HEK293 (cell line): ENCODE data around the gene STX2.
A peak's percentile ranks its signal among the peaks of the same experiment; 100 is the strongest.

Experiments
- CTCF ChIA-PET: fragments of 350-600 bp; formaldehyde crosslinking; extraction: SDS; loops from one replicate; lab custom pipeline; 2021; ENCODE audit warnings: antibody characterized with exemption; lab: Yijun Ruan, JAX
- POLR2A ChIA-PET: fragments of 300-600 bp; formaldehyde crosslinking; extraction: SDS; loops from one replicate; lab custom pipeline; 2020; ENCODE audit warnings: antibody characterized with exemption, inconsistent platforms; lab: Yijun Ruan, JAX
- H3K27ac ChIP-seq: fragments of 200-500 bp; sonication (Bioruptor generic); 2 replicates; pipeline ENCODE4 v1.5.1; 2014; ENCODE audit warnings: low read depth, low read length, control low read depth, inconsistent platforms; ENCODE audit errors: extremely low read depth
- H3K36me3 ChIP-seq, 2 experiments: fragments of 200-500 bp in 1 of 2; sonication (Bioruptor generic) in 1 of 2; 1 replicate in 1 of 2; 2 replicates in 1 of 2; pipeline ENCODE4 v1.5.1; 2014 to 2017; ENCODE audit warnings: inconsistent platforms in 2 of 2, low read length in 2 of 2; ENCODE audit not compliant: control insufficient read depth in 2 of 2, insufficient read depth in 1 of 2
- H3K4me1 ChIP-seq: fragments of 200-500 bp; sonication (Bioruptor generic); 2 replicates; pipeline ENCODE4 v1.5.1; 2014; ENCODE audit warnings: mild to moderate bottlenecking, low read length, inconsistent platforms; ENCODE audit not compliant: control insufficient read depth, insufficient read depth
- H3K4me3 ChIP-seq: 2 replicates; pipeline ENCODE4 v1.5.1; 2011; ENCODE audit warnings: low read depth, mild to moderate bottlenecking, control low read depth, low read length, moderate library complexity
- H3K9me3 ChIP-seq: fragments of 200-500 bp; sonication (Bioruptor generic); 2 replicates; pipeline ENCODE4 v1.5.1; 2014; ENCODE audit warnings: low read depth, low read length, inconsistent platforms; ENCODE audit not compliant: control insufficient read depth, insufficient read depth
- BCL11A ChIP-seq: fragments of 450-650 bp; formaldehyde crosslinking; IDR thresholded peaks from 2 replicates; pipeline ENCODE4 v1.5.1; 2016; ENCODE audit warnings: low read depth, missing biosample characterization, missing genetic modification characterization
- CTCF ChIP-seq: fragments of 450-650 bp; formaldehyde crosslinking; IDR thresholded peaks from 2 replicates; pipeline ENCODE4 v1.5.1; 2016; ENCODE audit warnings: missing biosample characterization, missing genetic modification characterization
- GLIS2 ChIP-seq: fragments of 450-650 bp; formaldehyde crosslinking; IDR thresholded peaks from 2 replicates; pipeline ENCODE4 v1.5.1; 2016; ENCODE audit warnings: missing biosample characterization, missing genetic modification characterization
- MZF1 ChIP-seq: fragments of 450-650 bp; formaldehyde crosslinking; IDR thresholded peaks from 2 replicates; pipeline ENCODE4 v1.5.1; 2017; ENCODE audit warnings: missing biosample characterization, missing genetic modification characterization, borderline replicate concordance
- PBX3 ChIP-seq: sonication (generic); formaldehyde crosslinking; IDR thresholded peaks from 2 replicates; pipeline ENCODE4 v1.8.1; 2022; ENCODE audit warnings: mild to moderate bottlenecking, moderate library complexity, missing genetic modification reagents
- PRDM10 ChIP-seq: fragments of 450-650 bp; formaldehyde crosslinking; IDR thresholded peaks from 2 replicates; pipeline ENCODE4 v1.5.1; 2016; ENCODE audit warnings: missing biosample characterization, missing genetic modification characterization
- ZBTB48 ChIP-seq: fragments of 450-650 bp; formaldehyde crosslinking; IDR thresholded peaks from 2 replicates; pipeline ENCODE4 v1.5.1; 2016; ENCODE audit warnings: missing biosample characterization, missing genetic modification characterization
- ZFHX2 ChIP-seq: fragments of 450-650 bp; formaldehyde crosslinking; conservative IDR thresholded peaks from 2 replicates; pipeline ENCODE4 v1.5.1; 2016; ENCODE audit warnings: missing biosample characterization, missing genetic modification characterization
- ZFP37 ChIP-seq: fragments of 450-650 bp; formaldehyde crosslinking; IDR thresholded peaks from 2 replicates; pipeline ENCODE4 v1.5.1; 2016; ENCODE audit warnings: missing biosample characterization, missing genetic modification characterization
- ZFP69B ChIP-seq: fragments of 450-650 bp; formaldehyde crosslinking; IDR thresholded peaks from 2 replicates; pipeline ENCODE4 v1.5.1; 2016; ENCODE audit warnings: missing biosample characterization, missing genetic modification characterization
- ZIC2 ChIP-seq: fragments of 450-650 bp; formaldehyde crosslinking; IDR thresholded peaks from 2 replicates; pipeline ENCODE4 v1.5.1; 2016; ENCODE audit warnings: missing biosample characterization, missing genetic modification characterization
- ZNF2 ChIP-seq: fragments of 450-650 bp; formaldehyde crosslinking; IDR thresholded peaks from 2 replicates; pipeline ENCODE4 v1.5.1; 2016; ENCODE audit warnings: missing biosample characterization, missing genetic modification characterization
- ZNF394 ChIP-seq: fragments of 450-650 bp; formaldehyde crosslinking; IDR thresholded peaks from 2 replicates; pipeline ENCODE4 v1.5.1; 2016; ENCODE audit warnings: missing biosample characterization, missing genetic modification characterization, mild to moderate bottlenecking, moderate library complexity, borderline replicate concordance
- ZNF426 ChIP-seq: fragments of 450-650 bp; formaldehyde crosslinking; IDR thresholded peaks from 2 replicates; pipeline ENCODE4 v1.5.1; 2017; ENCODE audit warnings: missing biosample characterization, missing genetic modification characterization, mild to moderate bottlenecking, inconsistent platforms, moderate library complexity
- ZNF600 ChIP-seq: fragments of 450-650 bp; formaldehyde crosslinking; IDR thresholded peaks from 2 replicates; pipeline ENCODE4 v1.5.1; 2016; ENCODE audit warnings: missing biosample characterization, missing genetic modification characterization
- ZNF626 ChIP-seq: fragments of 450-650 bp; sonication (Bioruptor Pico); formaldehyde crosslinking; IDR thresholded peaks from 2 replicates; pipeline ENCODE4 v1.5.1; 2018; ENCODE audit warnings: missing biosample characterization, missing genetic modification characterization, inconsistent platforms
- ZNF837 ChIP-seq: fragments of 450-650 bp; formaldehyde crosslinking; IDR thresholded peaks from 2 replicates; pipeline ENCODE4 v1.5.1; 2016; ENCODE audit warnings: missing biosample characterization, missing genetic modification characterization
- ZSCAN18 ChIP-seq: fragments of 450-650 bp; formaldehyde crosslinking; IDR thresholded peaks from 2 replicates; pipeline ENCODE4 v1.5.1; 2016; ENCODE audit warnings: missing biosample characterization, missing genetic modification characterization

Gene STX2

GRCh38 chr12:130880411-130880885 lies 41.4 kb upstream of the STX2 start:
- no peak for TF ChIP-seq CTCF (tag by site-specific recombination)
- peak; percentile 4; the same call in 1 of the 2 replicates for TF ChIP-seq MZF1
- TF ChIP-seq ZNF600 (tag by site-specific recombination), result peak; percentile 89
- no peak for TF ChIP-seq PRDM10 (tag by site-specific recombination)
- TF ChIP-seq ZFP69B (tag by site-specific recombination), result no peak
- Histone ChIP-seq H3K36me3 (peaks cover 6 to 21% of the 10 kb centered on the region in 2 experiments), H3K4me1 (no peaks in the 10 kb centered on the region), H3K27ac (no peak overlapping the region), H3K9me3 (no peaks in the 10 kb centered on the region), H3K4me3 (no peak overlapping the region)
- ChIA-PET CTCF (interaction anchor here (0.5 kb wide), 1 partner anchor 571 kb away, joined by 7 read pairs; no protein-coding TSS in a partner anchor), POLR2A (interaction anchor here (0.8 kb wide), 1 partner anchor 949 kb away, joined by 4 read pairs; no protein-coding TSS in a partner anchor)

GRCh38 chr12:130879781-130880389 lies 40.8 kb upstream of the STX2 start:
- no peak overlapping the region for H3K4me3 ChIP-seq
- CTCF ChIA-PET, result no interaction called here
- no peaks in the 10 kb centered on the region for H3K4me1 ChIP-seq
- no peak overlapping the region for H3K27ac ChIP-seq
- H3K9me3 ChIP-seq, result no peaks in the 10 kb centered on the region
- H3K36me3 ChIP-seq, result peaks cover 11 to 26% of the 10 kb centered on the region in 2 experiments
- POLR2A ChIA-PET, result interaction anchor here (0.8 kb wide), 1 partner anchor 949 kb away, joined by 4 read pairs; no protein-coding TSS in a partner anchor
- TF ChIP-seq ZNF426, result no peak
- TF ChIP-seq GLIS2, result no peak
- no peak for TF ChIP-seq BCL11A
- TF ChIP-seq ZNF394, result peak; percentile 15; the same call in 1 of the 2 replicates
- no peak for TF ChIP-seq ZNF837 (tag by site-specific recombination)
- TF ChIP-seq ZSCAN18, result no peak
- TF ChIP-seq CTCF (tag by site-specific recombination), result no peak
- TF ChIP-seq ZBTB48 (tag by site-specific recombination), result no peak
- no peak for TF ChIP-seq ZNF626
- peak; percentile 38 for TF ChIP-seq ZFHX2
- no peak for TF ChIP-seq ZFP37 (tag by site-specific recombination)
- no peak for TF ChIP-seq PRDM10 (tag by site-specific recombination)
- 0 out of 2 replicates have a peak, but pooled peaks have one; percentile 50 for TF ChIP-seq MZF1
- TF ChIP-seq ZNF2, result no peak
- TF ChIP-seq PBX3 (CRISPR knock-in tag), result no peak
- TF ChIP-seq ZIC2 (tag by site-specific recombination), result no peak
